Muscle of arm (tissue), 12 donors: Measurements from ENCODE around the gene KLLN. TPM values are rescaled to one million over a fixed set of nuclear protein-coding genes. Genes with fewer than 3 reads are reported as not detected.
"Not testable (repeated sequence)": the region's sequence is repeated elsewhere in the genome, so short reads cannot be mapped to it uniquely, and the experiment has no call there.

Experiments used
- DNase-seq: peaks from one replicate; pipeline ENCODE4 v3.0.0-alpha.2; 2013
- polyA plus RNA-seq, 12 donors: library from polyadenylated mRNA; unstranded; fragments of 120-200 nt; gene quantifications; one replicate each; pipeline ENCODE4 v1.2.1, GENCODE V29; 2013; ENCODE audit not compliant: insufficient read length in 12 of 12

The KLLN gene
- polyA plus RNA-seq, 12 donors = 0.31 to 0.76 (median 0.42) TPM; not detected in 2

DNA sequence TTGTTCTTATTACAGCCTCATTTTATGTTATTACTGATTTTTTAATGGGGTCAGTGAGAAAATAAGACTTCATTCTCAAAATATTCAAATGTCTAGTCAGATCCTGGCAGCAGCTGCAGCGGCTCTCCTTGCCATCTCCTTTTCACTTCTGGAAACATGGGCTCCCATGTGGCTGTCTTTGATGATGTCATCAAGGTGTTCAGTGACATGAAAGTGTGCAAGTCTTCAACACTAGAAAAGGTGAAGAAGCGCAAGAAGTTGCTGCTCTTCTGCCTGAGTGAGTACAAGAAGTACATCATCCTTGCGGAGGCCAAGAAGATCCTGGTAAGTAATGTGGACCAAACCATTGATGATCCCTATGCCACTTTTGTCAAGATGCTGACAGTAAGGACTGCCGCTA lies 19.6 kb downstream of the KLLN start:
- DNase-seq = no peak

DNA sequence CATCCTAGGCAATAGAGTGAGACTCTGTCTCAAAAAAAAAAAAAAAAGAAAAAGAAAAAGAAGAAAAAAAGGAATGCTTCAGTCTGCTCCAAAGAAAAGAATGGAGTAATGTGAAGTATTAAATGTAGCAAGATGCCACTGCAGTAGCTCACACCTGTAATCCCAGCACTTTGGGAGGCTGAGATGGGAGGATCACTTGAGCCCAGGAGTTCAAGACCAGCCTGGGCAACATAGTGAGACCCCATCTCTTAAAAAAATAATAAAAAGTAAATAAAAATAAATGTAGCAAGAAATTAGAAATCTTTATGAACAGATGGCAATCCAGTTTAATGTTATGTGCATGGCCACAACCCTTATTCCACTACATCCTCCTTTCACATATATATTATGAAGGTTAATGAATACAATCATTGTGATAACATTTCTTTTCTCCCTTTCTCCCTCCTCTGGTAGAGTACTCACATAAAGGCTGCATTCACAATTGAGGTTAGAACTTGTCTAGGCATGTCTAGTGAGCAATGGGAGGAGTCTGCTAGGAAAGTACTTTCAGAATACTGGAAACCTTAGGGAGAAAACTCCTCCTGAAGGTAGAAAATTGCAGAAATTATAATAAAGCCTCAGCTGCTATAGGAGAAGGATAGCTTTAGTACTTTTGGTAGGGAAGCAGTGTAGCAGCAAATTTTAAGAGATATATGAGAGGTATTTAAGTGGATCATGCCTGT lies 20.4 kb downstream of the KLLN start:
- DNase-seq = no peak

DNA sequence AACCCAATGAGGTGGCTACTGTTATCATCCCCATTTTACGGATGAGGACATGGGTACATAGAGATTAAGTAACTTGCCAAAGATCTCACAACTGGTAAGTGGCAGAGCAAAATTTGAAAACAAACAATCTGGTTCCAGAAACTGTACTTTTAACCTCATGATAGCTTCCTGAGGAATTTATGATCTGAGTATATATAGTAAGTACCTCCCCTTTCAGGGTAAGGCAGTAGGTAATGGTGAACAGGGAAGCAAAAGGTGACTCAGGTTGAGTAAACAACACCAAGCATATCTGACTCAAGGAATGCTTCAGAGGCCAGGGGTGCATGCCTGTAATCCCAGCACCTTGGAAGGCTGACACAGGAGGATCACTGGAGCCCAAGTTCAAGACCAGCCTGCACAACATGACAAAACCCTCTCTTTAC lies 21.1 kb downstream of the KLLN start:
- DNase-seq = no peak

DNA sequence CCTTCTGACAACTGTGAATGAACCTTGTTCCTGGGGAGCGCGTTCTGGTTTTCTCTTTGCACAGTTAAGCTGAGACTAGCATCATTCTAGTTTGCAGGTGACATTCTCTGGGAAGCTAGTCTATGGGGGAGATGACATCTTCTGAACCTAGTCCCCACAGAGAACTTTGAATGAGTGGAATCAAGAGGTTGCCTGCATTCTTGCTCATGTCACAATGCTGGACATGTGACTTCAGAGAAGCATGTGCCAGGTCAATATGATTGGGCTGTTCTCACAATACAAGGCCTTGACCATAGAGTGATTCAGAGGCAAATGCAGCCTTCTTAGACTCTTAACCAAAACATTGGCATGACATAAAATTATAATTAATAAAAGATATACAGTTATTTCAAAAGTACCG lies 22.1 kb downstream of the KLLN start:
- no peak for DNase-seq

DNA sequence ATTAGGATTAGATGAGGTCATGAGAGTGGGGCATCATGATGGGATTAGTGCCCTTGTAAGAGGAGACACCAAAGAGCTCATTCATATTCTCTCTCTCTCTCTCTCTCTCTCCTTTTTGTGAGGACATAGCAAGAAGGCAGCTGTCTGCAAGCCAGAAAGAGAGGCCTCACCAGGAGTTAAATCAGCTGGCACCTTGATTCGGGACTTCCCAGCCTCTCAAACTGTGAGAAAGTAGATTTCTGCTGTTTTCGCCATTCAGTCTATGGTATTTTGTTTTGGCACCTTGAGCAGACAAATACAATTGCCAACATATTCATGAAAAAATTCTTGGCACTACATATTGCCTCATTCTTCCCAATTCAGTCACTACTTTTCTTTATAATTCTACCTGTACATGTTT lies 24.7 kb downstream of the KLLN start:
- DNase-seq = no peak

DNA sequence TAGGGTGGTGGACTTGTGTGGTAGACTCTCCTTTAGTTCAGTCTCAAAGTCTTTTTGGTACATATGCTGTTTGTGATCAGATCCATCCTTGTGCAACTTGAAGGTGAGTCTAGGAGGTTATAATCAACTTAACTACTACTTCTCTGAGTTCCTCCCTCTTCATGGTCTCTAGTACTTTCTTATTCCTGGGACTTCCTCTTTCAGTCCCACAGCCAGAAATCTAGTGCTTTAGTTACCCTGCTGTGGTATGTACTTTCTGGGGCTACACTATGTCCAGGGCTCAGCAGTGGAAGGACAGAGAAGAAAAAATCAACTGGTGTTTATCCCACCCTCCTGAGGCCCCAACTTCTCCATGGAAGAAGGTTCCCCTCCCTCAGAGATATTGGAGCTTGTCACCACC lies 25.9 kb downstream of the KLLN start:
- no peak for DNase-seq

DNA sequence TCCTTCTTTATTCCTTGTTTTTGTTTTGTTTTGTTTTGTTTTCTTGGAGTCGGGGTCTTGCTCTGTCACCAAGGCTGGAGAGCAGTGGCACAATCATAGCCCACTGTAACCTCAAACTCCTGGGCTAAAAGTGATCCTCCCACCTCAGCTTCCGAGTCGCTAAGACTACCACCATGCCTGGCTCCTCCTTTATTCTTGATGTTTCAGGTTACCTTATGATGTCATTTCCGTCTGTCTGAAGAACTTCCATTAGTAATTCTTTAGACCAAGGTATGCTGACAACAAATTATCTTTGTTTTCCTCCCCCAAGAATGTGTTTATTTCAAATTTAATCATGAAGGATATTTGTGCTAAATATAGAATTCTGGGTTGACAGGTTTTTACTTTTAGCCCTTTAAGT lies 27.2 kb downstream of the KLLN start:
- DNase-seq = no peak

DNA sequence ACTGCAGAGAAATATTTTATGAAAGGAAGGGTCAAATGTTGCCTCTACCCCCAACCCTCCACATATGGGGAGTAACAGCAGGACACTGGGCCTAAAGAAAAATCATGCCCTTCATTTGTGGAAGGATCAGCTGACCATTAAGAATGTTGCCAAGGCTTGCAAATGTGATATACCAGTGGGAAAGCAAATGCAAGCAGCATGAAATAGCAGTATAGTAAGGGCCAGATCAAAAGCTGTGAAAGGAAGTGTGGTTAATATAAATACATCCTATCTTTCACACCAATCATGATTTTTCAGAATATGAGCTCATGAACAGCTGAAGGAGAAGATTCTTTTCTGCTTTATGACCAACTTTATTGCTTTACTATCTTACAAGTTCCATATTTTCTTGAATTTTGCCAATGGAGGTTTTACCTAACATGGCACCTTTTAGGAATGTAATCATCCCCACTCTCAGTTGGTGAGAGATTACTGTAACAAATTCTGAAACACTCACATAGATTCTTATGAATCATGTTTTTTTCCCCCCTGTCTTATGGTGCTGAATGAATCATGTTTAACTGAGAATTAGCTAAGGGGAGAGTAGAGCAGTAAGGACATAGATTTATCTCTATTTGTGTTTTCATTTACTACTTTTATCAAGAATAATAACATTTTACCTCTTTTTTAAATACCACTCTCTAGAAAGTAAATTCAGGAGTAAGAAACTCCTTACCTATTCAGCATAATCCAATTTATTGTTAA lies 33.2 kb downstream of the KLLN start:
- no peak for DNase-seq

DNA sequence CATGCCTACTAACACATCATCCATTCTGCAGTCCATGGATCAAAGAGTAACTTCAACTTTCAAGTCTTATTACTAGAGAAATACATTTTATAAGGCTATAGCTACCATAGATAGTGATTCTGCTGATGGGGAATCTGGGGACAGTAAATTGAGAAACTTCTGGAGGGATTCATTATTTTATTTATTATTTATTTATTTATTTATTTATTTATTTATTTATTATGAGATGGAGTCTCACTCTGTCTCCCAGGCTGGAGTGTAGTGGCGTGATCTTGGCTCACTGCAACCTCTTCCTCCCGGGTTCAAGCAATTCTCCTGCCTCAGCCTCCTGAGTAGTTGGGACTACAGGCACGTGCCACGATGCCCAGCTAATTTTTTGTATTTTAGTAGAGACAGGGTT lies 34.3 kb downstream of the KLLN start:
- not testable (repeated sequence) for DNase-seq

DNA sequence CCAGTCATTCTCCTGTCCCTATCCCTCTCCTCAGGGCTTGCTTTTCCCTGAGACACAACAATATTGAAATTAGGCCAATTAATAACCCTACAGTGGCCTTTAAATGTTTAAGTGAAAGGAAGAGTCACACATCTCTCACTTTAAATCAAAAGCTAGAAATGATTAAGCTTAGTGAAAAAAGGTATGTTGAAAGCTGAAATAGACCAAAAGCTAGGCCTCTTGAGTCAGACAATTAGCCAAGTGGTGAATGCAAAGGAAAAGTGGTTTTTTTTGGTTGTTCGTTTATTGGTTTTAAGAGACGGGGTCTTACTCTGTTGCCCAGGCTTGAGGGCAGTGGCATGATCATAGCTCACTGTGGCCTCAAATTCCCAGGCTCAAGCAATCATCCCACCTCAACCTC lies 35.7 kb downstream of the KLLN start:
- DNase-seq = no peak

DNA sequence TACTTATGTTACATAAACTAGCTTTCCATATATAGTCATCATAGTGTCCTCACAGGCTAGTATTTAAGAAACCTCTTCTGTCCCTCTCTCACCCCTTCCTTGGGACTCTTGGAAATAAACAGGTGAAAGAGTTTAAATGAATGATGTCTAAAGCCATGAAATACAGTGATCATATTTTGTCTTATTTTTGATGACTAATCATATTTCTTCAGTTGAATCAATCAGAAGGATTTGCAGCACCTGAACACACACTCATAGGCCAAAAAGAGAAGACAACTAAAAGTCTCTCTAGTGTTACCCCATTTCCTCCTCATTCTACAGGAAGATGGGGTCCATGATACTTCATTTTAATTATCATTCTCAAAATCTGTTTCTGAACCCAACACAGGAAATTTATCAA lies 36.7 kb downstream of the KLLN start:
- DNase-seq = no peak

DNA sequence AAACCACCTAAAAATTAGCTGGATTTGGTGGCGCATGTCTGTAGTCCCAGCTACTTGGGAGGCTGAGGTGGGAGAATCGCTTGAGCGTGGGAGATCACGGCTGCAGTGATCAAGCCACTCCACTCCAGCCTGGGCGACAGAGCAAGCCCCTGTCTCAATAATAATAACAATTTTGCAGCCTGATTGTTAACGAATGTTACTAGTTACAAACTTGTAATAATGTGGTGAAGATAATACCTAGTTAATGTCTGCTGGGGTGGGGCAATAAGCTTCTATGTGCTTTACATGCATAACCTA lies 44.1 kb downstream of the KLLN start:
- DNase-seq = no peak

DNA sequence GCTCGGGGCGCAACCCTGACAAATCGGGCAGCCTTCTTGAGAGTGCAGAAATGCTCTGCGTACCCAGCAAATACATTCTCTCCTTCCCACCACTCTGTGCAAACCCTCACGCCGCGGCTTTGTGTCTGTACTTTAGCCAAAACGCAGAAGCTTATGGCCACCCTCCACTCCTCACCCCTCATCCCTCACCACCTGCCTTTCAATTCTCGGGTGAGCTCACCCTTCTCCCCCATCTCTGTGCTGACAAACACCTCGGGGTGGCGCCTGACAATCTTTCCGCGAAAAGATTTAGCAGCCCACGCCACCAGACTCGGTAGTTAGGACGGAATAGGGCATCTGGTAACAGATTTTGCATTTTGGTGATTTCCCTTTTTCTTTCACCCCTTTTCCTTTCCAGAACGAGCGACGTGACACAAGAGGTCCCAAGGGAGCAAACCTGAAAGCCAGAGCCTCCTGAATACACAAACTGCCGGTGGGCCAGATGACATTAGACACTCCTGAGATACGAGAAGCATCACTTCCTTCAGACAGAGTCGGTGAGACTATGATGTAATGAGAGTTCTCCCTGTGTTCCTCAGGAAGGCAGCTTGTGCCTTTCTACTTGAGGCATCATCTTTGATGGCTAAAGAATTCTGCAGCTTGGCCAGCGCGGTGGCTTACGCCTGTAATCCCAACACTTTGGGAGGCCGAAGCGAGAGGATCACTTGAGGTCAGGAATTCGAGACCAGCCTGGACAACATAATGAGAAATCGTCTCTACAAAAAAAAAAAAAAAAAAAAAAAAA lies 44.6 kb downstream of the KLLN start:
- peak; percentile 12 for DNase-seq

DNA sequence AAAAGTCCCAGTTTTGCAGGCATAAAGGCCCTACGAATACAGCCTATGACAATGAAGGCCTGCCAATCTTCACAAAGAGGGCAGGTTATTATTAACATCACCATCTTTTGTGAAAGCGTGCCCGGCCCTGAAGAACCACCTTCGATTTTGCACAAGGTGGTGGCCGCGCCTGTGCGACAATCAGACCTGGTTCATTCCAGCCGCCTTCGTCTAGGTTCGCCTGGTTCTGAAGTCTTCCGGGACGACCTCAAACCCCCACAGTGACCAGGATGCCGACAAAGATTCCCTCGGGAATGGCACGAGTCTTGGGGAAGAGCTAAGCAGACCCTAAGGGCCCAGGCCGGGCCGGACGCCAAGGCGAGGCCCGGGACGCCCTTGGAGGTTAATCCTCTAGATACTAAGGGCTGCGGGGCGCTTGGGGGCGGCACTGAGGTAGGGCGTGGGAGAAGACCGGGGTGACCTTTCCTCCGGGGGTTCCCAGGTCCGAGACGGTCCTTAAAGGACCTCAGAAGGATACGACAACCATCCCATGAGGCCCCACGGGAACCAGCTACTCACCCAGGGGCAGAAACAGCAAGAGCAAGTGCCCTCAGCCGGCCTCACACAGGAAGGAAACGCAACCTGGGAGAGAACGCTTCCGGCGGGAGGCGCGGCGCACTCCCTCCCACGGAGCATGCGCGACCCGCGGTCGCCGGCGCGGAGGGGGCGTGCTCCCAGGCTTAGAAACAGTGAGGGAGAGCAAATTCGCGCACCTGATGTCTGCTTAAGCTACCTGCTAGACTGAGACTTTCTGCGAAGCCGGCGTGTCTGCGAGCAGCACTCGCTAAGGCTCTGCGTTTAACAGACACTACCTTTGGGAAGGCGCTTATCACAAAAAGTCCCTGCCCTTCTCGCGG lies 45.5 kb downstream of the KLLN start, which contains the start of gene ATAD1:
Gene ATAD1, minus strand, starts transcription at position 618 of the 896 bp plus-strand sequence. CDS start 3,627 bp downstream, outside the sequence.
- peak; percentile 84 for DNase-seq

DNA sequence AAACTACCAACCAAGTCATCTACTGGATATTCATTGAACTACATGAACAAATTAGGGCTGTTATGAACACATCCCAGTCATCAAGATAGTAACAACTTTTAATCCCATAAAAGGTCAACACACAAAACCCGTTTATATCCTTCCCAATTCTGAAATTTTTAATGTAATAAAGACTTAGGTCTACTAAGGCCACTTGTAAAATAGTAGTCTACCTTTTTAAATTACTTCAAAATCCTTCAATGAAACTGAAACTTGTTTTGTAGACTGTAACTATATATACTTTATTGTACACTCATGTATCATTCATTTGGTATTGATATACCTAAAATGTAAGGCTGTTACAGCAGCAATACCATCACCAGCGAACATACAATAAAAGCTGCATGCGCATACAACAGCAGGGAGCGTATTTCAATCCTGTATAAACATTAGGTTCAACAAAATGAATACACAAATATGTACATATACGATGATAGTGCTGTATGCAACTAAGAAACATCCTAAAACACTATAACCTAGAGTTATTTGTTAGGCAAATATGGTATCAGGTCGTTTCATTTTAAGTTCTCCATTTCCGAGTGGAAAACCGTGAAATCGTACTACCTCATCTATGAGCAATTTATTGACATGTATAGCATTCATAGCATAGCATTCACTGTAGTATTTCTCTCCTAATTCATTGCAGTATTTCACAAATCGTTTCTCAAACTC lies 46.3 kb downstream of the KLLN start:
- DNase-seq = no peak

DNA sequence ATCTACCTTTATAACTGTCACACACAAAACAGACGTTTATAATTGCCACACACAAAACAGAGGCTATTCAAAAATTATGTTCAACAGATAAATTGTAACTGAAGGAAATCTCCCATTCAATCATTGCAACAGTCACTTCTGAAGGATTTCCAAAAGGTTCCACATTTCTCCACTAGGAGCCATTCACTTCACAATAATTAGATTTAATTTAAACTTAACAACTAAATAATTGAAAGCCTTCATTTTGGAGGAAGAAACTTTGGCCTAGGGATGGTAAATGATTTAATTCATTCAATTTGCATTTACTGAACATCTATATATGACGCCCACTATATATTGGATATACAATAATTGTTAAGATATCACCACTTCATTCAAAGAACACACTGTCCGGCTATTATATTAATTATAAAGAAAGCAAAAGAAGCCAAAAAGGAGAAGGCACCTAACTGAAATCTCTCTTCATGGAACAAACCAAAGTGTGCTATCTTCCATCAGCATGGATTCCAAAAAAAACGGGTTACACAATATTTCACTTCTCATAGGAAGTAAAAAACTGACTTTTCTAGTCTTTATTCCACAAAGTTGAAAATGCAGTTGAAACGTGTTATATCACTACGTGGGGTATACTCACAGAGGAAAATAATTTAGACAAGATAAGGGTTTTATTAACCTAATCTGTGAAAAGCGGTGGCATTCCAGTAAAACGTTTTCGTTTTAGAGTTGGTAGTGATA lies 47.0 kb downstream of the KLLN start:
- DNase-seq = no peak
